ENCODE results near the gene CYP2W1. TPM values are rescaled to one million over a fixed set of nuclear protein-coding genes. Genes with fewer than 3 reads are reported as not detected.

CYP2W1 gene
- total RNA-seq, 4 donors from 2014 or later: not detected

GRCh38 chr7:978416-979091 lies 4.4 kb upstream of the CYP2W1 start:
- no peak for TF ChIP-seq CTCF (IDR thresholded peaks at IDR 0.05; ENCODE audit: low read depth)

GRCh38 chr7:979151-979550 lies 3.8 kb upstream of the CYP2W1 start:
- no peak for TF ChIP-seq CTCF (IDR thresholded peaks at IDR 0.05; ENCODE audit: low read depth)

GRCh38 chr7:979886-980571 lies 3.0 kb upstream of the CYP2W1 start:
- no peak for TF ChIP-seq CTCF (IDR thresholded peaks at IDR 0.05; ENCODE audit: low read depth)

- TF ChIP-seq CTCF (IDR thresholded peaks at IDR 0.05; ENCODE audit: low read depth): no peak
Observed at GRCh38 chr7:981793-982510, 1.0 kb upstream of the CYP2W1 start.

- TF ChIP-seq CTCF (IDR thresholded peaks at IDR 0.05; ENCODE audit: low read depth): no peak
Observed at GRCh38 chr7:982511-983003, 424 bp upstream of the CYP2W1 start.

- no peak for TF ChIP-seq CTCF (IDR thresholded peaks at IDR 0.05; ENCODE audit: low read depth)
Observed at GRCh38 chr7:983616-984071, 663 bp downstream of the CYP2W1 start.

Measured in subcutaneous adipose tissue (tissue), 4 donors.